Activated CD4-positive, CD25-positive, alpha-beta regulatory T cell (primary cell): ENCODE measurements around the gene RASSF3.
"Not testable (repeated sequence)": the region's sequence is repeated elsewhere in the genome, so short reads cannot be mapped to it uniquely, and the experiment has no call there.

ENCODE experiments used
- DNase-seq, 4 experiments: peaks; one replicate each; lab custom pipeline; 2025; lab: John Stamatoyannopoulos, UW

The RASSF3 gene

GRCh38 chr12:64610079-64610659 lies at the start of gene RASSF3:
Gene RASSF3, plus strand, starts transcription at chr12:64610495. Its CDS starts 138 bp downstream, at chr12:64610633.
- peak; percentile 27 to 51 (median 42) for DNase-seq

- no peak for DNase-seq
Observed at GRCh38 chr12:64561302-64562136, 48.8 kb upstream of the RASSF3 start.

GRCh38 chr12:64566122-64566521 lies 44.2 kb upstream of the RASSF3 start:
- DNase-seq, result no peak

GRCh38 chr12:64566831-64567517 lies 43.3 kb upstream of the RASSF3 start:
- DNase-seq, result no peak

GRCh38 chr12:64567570-64567969 lies 42.7 kb upstream of the RASSF3 start:
- no peak for DNase-seq

GRCh38 chr12:64568298-64568697 lies 42.0 kb upstream of the RASSF3 start:
- no peak for DNase-seq

- DNase-seq, result no peak
Observed at GRCh38 chr12:64569923-64570691, 40.2 kb upstream of the RASSF3 start.

GRCh38 chr12:64571411-64571810 lies 38.9 kb upstream of the RASSF3 start:
- DNase-seq, result no peak

- DNase-seq, result no peak
Observed at GRCh38 chr12:64572241-64572640, 38.1 kb upstream of the RASSF3 start.

GRCh38 chr12:64574837-64575236 lies 35.5 kb upstream of the RASSF3 start:
- no peak for DNase-seq

- no peak for DNase-seq
Observed at GRCh38 chr12:64577046-64577445, 33.2 kb upstream of the RASSF3 start.

- no peak for DNase-seq
Observed at GRCh38 chr12:64578566-64578965, 31.7 kb upstream of the RASSF3 start.

- DNase-seq, result no peak
Observed at GRCh38 chr12:64580681-64581080, 29.6 kb upstream of the RASSF3 start.

- DNase-seq, result no peak
Observed at GRCh38 chr12:64582114-64582513, 28.2 kb upstream of the RASSF3 start.

- DNase-seq, result no peak
Observed at GRCh38 chr12:64582862-64583261, 27.4 kb upstream of the RASSF3 start.

GRCh38 chr12:64583395-64583770 lies 26.9 kb upstream of the RASSF3 start:
- DNase-seq, result not testable (repeated sequence)

GRCh38 chr12:64583771-64584421 lies 26.4 kb upstream of the RASSF3 start:
- DNase-seq, result no peak

- DNase-seq, result no peak
Observed at GRCh38 chr12:64585104-64585503, 25.2 kb upstream of the RASSF3 start.

GRCh38 chr12:64587447-64587846 lies 22.8 kb upstream of the RASSF3 start:
- DNase-seq, result no peak

- no peak for DNase-seq
Observed at GRCh38 chr12:64590183-64590582, 20.1 kb upstream of the RASSF3 start.

GRCh38 chr12:64595863-64596793 lies 14.2 kb upstream of the RASSF3 start:
- DNase-seq, result no peak
